ENCODE measurements around the gene ANKS1A.

The ANKS1A gene

DNA sequence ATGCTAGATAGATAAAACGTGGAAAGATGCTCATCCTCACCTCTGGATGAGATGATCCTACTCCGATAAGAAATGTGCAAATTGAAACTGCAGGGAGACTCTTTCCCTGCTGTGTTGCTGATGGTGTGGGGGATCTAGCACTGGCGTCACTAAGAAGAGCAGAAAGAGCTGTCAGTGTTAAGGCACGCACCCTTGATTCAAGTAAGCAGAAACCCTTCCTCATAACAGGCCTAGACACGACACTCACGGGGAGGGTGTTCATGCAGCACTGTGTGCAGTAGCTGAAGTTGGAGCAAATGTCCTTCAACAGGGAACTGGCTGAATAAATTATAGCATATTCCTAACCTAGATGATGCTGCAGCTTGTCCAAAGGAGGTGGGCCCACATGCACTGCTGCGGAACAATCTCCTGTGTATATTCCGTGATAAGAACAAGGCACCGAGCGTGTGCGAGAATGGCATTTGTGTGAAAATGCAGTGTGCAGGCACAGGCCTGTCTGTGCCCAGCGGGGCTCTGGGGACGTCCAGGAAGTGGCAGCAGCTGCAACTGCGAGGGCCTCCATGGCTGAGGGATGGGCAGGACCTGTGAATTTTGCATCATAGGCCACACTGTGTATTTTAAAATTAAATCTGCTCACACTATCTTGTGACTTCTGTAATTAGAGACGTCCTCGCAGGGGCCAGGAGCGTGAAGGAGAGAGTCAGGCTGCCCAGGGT, 188.1 kb downstream of the ANKS1A start:
- DNase-seq: no peak

DNA sequence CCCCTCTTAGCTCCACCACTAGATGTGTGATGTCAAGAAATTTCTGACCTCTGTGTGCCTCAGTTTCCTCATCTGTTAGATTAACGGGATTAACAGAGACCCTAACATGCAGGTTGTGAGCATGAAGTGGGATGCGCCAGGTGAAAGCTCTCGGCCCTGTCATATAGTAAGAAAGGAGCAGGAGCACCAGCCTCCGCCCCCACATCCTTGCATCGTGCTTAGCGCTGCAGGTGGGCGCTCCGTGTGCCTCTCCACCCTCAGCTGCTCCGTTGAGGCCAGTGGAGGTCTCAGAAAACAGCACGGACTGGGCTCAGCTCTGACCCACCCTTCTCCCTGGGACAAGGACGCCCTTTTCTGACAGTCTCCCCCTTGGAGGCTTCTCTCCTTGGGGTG, 188.7 kb downstream of the ANKS1A start:
- DNase-seq: no peak

DNA sequence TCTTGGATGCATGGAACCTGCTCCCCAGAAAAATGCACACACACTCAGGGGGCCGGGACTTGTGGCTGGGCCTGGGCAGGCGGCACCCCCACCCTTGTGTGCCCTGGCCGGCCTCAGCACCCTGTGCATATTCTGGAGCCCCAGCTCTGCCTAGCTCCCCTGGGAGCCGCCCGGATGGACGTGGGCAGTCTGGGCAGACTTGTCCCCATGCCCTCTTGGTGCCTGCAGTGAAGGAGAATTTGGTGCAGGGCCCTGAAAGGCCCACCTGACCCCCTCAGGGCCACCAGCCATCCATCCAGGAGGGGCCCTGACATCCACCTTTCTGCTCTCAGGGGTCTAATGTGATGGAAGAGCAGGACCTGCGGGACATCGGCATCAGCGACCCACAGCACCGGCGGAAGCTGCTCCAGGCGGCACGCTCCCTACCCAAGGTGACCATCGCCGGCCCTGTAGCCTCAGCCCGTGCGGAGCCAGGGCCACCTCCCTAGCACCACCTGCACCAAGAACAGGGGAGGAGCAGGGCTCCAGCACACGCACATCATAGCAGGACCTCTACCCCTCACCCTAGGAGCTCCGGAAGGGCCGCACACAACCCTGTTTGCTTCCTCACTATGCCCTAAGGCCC, 189.3 kb downstream of the ANKS1A start:
- no peak for DNase-seq

DNA sequence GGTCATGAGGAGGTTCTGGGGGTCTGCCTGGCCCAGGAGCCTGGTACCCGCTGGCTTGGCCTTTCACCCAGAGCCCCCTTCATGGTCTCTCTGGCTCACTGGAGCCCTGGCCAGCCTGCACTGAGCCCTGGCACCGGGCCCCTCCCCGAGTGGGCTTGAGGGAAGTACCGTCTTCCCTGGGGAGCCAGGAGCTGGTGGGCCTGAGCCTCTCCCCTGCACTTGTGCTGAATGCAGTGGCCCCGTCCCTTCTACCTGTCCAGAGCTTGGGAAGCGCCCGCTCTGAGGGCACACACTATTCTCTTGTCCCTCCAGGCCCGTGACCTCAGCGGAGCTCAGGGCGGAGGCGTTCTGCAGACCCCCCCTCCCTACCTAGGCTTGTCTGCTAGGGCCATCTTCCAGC, 189.8 kb downstream of the ANKS1A start:
- DNase-seq: no peak

DNA sequence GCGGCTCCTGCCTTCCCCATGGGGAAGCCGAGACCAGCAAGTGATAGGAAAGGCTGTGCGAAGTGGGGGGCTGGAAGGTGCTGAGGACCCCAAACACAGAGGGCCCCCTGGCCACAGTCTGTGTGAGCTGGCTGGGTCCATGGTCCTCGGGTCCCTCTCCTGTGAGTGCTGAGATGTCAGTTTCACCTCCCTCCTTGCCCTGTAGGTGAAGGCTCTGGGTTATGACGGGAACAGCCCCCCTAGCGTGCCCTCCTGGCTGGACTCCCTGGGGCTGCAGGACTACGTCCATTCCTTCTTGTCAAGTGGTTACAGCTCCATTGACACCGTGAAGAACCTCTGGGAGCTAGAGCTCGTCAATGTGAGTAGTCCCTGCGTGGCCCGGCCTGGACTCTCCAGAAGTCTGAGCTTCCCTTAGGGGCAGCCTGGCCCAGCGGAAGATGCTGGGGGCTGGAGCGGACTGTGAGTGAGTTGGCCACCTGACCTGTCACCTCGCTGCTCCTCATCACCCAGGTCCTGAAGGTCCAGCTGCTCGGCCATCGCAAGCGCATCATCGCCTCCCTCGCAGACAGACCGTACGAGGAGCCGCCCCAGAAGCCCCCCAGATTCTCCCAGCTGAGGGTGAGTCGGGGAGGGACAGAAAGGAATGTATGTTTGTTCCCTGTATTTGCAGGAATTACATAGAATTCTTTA, 190.4 kb downstream of the ANKS1A start:
- DNase-seq: no peak

DNA sequence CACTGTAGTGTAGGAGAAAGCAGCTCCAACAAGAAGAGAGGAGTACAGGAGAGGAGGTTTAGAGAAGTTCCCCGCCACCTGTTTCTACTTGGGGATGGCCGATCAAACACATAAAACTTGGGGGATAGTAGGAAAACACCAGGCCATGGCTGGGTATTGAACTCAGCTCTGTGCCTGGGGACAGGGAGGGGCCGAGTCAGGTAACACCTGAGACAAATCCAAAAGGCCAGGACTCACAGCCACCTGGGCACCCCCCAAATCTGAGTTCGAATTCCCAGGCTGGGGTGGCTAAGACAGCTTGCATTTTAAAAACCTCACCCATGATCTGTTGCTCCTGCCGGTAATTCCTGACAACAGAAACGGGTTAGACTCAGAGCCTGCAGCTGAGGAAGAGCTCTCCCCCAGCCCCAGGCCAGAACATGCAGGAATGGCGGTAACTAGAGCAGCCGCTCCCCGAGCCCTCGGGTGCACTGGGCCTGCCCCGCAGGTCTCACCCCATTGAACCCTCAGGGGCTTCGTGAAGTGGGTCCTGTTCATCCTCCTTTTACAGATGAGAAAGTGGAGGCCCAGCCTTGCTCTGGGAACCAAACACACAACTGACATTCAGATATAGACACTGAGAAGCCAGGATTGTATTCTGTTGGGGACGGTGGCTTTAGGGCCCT, 191.1 kb downstream of the ANKS1A start:
- no peak for DNase-seq

DNA sequence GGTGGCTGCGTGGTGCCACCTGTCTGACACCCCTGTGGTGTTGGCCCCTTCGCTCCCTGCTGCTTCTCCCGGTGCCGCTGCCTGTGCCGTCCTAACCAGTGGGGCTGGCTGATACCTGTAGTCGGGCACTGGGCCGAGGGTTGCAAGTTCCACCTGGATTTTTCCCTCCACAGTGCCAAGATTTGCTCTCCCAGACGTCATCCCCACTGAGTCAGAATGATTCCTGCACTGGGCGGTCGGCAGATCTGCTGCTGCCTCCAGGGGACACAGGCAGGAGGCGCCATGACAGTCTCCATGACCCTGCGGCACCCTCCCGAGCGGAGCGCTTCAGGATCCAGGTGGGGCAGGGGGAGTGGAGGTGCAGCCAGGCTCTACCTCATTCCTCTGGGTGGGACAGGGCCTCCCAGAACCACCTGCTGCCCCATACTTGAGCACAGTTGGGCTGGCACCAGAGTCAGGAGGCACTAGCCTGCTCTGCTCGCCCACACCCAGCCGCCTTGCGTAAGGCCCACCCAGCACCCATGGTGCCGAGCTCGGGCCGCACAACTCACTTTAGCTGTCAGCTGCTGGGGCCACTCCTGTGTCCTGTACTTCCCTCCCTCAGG, 191.9 kb downstream of the ANKS1A start:
- no peak for DNase-seq

DNA sequence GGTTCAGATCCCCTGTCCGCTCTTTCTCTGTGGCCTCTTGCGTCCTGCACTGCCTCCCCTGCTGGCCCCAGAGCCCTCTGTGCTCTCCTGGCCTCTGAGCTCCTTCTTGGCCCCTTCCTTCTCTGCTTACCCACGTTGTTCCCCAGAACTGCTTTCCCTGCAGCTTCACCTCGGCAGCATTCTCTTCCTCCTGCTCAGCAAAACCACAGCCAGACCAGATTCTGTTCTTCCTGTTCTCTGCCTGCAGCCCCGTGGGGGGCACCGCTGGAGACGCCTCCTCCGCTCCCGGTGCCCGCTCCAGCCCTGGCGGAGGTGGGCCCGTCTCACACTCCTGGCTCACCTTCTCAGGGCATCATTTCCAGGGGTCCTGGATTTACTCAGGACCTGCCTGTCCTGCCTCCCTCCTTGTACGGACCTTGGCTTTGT, 192.4 kb downstream of the ANKS1A start:
- DNase-seq: no peak

DNA sequence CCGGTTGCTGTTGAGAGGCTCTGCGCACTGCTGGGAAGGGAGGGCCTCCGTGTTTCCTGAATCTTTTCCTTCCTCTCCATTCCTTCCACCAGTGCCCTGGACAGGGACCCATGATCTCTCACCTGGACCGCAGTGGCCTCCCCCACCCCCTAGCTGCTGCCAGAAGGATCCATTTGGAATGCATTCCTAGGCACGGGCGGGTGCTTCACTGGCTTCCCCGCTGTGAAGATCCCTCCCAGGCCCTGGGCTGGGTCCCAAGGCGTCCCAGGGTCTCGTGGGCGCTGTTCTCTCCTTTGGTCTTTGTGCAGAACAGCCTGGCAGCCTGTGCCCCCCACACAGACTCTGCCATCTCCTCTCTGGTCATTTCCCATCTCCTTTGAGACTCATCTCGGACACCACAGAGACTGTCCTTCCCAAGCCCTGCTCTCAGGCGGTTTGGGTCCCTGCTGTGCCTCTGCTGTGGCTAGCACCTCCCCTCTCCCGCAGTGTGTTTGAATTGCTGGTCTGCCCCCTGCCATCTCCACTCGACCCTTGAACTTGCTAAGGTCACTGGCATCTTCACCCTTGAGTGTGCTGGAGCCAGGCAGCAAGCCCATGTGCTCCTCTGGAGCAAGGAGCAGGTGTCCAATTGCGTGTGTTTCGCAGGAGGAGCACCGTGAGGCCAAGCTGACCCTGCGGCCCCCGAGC, 193.1 kb downstream of the ANKS1A start:
- no peak for DNase-seq

DNA sequence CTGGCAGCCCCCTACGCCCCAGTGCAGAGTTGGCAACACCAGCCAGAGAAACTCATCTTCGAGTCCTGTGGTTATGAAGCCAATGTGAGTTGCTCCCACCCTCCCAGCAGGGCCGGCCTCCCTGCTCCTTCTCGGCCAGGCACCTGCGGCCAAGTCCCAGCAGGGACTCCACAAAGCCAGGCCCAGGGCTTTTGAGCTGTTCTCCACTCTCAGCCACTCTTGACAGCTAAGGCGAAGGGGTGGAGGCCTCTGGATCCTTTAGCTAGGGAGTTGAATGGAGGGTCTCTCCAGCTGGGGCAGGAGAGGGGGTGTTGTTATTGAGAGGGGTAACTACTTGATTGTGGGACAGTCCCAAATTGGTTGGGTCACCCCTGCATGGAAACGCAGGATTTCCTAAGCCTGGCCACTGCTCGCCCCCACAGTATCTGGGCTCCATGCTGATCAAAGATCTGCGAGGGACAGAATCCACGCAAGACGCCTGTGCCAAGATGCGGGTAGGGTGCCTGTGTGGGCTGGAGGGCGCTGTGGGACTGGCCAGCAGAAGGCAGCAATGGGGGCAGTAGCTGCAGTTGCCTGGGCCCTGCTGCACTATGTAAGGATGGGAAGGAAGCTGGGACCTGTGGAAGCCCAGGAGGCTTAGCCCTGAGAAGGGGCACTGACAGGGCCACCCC, 193.8 kb downstream of the ANKS1A start:
- DNase-seq: no peak

DNA sequence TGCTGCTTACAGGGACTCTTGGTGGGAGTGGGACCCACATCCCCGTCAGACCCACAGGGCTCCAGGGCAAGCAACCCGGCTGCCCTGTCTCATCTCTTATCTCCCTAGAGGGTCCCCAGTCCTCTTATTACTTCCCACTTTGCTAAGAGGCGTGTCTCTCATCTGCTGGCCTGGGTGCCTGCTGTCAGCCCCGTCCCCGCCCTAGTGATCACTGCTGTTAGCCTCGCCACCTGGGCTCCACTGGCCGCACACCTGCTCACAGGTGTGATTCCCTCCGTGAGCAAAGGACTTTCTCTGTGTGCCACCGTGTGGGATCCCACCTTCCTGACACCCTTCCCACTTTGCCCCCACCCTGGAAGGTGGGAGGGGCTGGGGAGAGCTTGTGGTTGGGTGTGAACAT, 194.5 kb downstream of the ANKS1A start:
- DNase-seq: no peak

DNA sequence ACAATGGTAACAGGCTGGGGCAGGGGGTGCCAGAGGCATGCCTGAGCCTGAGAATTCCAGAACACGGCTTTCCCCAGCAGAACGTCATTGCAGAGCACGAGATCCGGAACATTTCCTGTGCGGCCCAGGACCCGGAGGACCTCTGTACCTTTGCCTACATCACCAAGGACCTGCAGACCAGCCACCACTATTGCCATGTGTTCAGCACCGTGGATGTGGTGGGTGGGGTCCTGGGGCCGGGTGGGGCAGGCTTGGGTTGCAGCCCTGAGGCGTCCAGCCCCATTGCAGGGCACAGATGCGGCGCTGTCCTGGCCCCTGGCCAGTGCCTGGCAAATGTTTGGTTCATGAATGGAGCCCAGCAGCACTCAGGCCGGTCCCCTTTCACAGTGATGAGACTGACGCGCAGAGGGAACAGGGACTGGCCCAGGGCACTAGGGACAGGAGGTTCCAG, 195.0 kb downstream of the ANKS1A start:
- DNase-seq: no peak

DNA sequence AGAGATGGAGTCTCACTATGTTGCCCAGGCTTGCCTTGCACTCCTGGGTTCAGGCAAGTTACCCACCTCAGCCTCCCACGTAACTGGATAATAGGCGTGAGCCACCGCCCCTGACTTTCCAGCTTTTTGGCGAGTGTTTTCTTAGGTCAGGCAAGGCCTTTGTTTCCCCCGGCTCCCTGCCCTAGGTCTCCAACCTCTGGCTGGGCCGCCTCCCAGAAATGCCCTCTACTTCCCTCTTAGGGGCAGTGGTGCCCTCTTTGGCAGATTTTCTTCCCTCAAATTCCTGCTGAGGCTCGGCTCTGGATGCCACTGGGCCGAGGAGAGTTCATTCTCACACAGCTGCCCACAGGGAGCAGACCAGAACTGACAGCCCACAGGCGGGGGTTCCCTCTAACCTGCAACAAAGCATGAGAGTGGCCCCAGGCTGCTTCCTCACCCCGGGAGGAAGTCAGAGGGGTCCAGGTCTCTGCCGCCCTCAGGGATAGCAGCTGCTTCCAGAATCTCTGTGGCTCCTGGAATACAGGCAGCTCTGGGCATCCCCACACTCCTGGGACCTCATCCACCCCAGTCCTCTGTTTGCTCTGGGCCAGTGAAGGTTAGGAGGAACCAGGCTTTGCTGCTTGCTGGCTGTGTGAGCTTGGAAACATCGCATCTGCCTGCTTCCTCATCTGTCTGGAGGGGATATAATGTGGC, 195.6 kb downstream of the ANKS1A start:
- DNase-seq: no peak

DNA sequence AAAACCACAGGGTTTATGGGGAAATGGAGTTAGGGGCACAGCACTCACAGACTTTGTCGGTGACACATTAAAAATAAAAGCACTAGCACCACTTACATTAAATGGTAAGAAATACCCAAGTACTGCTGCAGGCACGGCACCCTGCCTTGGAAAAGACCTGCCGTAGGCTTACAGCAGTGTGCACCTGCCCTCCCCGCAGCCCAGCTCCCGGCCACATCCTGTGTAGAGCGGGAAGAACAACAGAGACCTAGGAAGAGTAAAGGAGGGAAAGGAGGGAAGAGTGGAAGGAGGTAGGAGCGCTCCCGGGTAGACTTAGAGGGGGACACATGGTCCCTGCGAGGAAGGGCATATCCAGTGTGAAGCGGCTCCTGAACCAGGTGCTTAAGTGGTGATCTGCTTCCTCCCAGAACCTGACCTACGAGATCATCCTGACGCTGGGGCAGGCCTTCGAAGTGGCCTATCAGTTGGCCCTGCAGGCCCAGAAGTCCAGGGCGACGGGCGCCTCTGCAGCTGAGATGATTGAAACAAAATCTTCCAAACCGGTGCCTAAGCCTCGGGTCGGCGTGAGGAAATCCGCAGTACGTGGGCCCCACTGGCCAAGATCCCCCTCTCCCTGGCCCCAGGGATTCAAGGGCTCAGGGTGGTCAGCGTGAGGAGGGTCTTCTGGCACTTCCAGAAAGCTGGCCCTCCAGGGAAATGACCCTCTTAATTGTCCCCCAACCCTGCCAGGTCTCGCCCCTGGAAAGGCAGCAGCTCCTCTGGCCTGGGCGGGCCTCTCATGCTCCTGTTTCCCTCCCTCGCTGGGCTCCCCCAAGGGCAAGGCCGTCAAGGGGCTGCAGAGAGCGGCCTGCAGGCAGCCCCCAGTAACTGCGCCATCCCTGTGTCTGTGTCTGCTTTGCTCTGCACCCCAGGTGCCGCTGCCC, 196.6 kb downstream of the ANKS1A start:
- DNase-seq: no peak

DNA sequence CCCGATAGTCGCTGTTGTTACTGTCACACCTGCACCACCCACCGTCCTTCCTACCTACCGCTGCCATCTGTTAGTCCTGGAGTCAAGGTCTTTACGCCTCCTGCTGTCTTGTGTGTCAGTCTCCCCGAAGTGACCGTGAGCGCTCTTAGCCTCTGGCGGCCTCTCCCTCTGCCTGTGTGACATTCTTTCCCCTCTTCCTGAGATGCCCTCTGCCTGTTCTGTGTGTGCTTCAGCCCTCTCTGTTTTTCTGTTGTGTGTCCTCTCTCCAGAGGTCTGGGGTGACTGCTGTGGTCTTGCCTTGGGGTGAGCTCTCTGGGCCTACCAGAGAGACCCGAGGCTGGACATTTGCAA, 197.2 kb downstream of the ANKS1A start:
- no peak for DNase-seq

DNA sequence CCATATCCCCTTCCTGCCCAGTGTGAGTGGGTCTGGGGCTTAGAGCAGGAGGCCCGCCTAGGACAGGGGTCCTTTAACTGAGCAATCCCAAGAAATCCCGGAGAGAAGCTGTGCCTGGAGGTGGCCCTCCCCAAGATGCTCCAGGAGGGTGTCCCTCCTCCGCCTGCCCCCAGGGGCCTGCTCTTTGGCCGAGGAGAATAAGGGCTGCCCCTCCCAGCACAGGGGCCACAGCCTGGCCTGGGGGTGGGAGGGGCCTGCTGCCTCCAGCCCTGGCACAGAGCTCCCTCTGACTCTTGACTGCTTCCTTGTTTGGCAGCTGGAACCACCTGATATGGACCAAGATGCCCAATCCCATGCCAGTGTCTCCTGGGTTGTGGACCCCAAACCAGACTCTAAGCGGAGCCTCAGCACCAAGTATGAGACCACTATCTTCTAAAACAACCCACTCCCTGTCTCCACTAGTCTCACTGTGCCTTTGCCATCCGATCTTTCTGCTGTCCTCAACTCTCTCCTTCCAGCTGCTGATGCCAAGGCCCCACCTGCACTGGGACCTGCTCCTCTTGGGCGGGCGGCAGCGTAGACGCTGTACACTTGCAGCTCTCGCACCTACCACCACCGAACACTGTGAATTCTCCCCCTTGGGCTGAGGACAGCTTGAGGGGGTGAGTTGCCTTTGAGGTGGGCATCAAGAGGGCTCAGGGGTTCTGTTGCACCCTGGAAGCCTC, 197.7 kb downstream of the ANKS1A start:
- DNase-seq: no peak

DNA sequence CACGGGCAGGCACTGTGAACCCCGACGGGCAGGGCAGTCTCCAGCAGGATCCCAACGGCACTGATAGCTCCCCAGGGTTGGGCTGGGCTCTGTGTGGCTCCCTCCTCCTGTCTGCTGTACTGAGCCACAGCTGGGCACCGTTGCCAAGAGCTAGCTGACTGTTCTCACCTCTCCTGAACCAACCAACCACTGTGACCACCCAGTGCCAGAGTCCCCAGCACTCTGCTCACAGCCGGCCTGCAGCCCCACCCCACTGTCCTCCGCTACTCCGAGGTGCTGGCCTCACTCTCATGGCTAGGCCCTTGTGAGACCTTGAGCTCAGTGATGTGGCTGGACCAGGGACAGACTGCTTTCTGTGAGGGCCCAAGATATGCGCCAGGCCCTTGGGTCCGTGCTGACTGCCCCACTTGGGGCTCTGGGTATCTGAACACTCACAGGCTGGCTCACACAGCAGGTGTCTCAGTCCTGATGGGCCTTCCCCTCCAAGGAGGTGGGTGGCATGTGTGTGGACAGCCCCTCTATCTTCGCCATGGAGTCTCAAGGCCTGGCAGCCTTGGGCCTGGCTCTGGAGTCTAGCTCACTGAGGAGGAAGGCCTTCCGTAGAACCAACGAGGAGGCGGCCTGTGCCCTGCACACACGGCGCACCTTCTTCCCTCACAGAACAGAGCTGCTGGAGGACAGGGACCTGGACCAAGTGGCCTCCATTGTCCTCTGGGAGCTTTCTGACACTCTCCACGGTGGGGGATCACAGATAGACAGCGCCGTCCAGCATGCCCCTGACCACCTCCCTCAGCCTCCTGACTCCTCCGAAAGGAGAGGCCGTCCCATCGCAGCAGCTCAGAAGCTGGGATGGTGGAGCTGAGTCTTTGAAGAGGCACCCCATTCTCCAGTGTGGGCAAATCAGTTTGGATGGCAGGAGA, 198.6 kb downstream of the ANKS1A start:
- no peak for DNase-seq
